Tibial artery (tissue), 4 donors: ENCODE results near the gene RNF135.
"Not testable (repeated sequence)": the region's sequence is repeated elsewhere in the genome, so short reads cannot be mapped to it uniquely, and the experiment has no call there.

Experiments used
- DNase-seq, 2 donors: peaks; one replicate each; pipeline ENCODE4 v3.0.0-alpha.2; 2019
- H3K27ac ChIP-seq, 2 donors: fragments of 200-600 bp; sonication (generic) in 1 of 2; 1 replicate in 1 of 2; 2 replicates in 1 of 2; pipeline ENCODE4 v1.5.1; 2018 to 2019; ENCODE audit warnings: mild to moderate bottlenecking in 1 of 2
- H3K27me3 ChIP-seq, 2 donors: fragments of 200-600 bp; sonication (generic) in 1 of 2; one replicate each; pipeline versions ENCODE4 v1.5.1 to v1.6.0; 2016 to 2019
- H3K36me3 ChIP-seq, 3 donors: fragments of 200-600 bp; sonication (generic) in 2 of 3; one replicate each; pipeline ENCODE4 v1.5.1; 2016 to 2019; ENCODE audit warnings: mild to moderate bottlenecking in 2 of 3
- H3K4me1 ChIP-seq, 4 donors: fragments of 200-600 bp; sonication (generic) in 2 of 4; 1 replicate in 3 of 4; 2 replicates in 1 of 4; pipeline ENCODE4 v1.5.1; 2016 to 2019
- H3K4me3 ChIP-seq, 2 donors: fragments of 200-600 bp; sonication (generic) in 1 of 2; 1 replicate in 1 of 2; 2 replicates in 1 of 2; pipeline ENCODE4 v1.5.1; 2018 to 2019; ENCODE audit warnings: mild to moderate bottlenecking in 2 of 2
- H3K9me3 ChIP-seq, 3 donors: fragments of 200-600 bp; sonication (generic) in 1 of 3; one replicate each; pipeline ENCODE4 v1.5.1; 2016 to 2019
- intact Hi-C: fragments of 100-400 bp; cut with DNase I; formaldehyde crosslinking; loops from one replicate; pipeline ENCODE4 v1.15.0; 2023; ENCODE audit warnings: low total_unique reads
- TF ChIP-seq, protein P1 (sequence below), 2 experiments: fragments of 200-600 bp in 1 of 2; fragments of 450-650 bp in 1 of 2; IDR thresholded peaks; one replicate each; pipeline ENCODE4 v1.5.1; 2017 to 2019; ENCODE audit warnings: antibody characterized with exemption in 2 of 2, mild to moderate bottlenecking in 1 of 2, moderate library complexity in 1 of 2

RNF135 gene

DNA sequence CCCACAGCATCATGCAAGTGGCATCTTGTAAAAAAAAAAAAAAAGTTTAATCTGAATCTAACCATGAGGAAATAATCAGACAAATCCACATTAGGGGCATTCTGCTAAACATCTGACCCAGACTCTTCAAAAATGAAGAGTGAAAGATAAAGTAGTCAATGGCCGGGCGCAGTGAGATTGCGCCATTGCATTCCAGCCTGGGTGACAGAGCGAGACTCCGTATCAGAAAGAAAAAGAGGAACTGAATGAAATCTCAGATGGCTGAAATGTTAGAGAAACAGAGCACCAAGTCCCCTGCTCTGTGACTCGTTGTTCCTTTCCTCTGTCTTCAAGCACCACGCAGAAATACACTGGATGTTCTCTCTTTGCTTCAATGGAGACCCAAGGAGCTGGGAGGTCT is 12.7 kb upstream of the RNF135 start:
- DNase-seq: peak in 1 of 2 donors; percentile 33
- TF ChIP-seq, protein P1, sequence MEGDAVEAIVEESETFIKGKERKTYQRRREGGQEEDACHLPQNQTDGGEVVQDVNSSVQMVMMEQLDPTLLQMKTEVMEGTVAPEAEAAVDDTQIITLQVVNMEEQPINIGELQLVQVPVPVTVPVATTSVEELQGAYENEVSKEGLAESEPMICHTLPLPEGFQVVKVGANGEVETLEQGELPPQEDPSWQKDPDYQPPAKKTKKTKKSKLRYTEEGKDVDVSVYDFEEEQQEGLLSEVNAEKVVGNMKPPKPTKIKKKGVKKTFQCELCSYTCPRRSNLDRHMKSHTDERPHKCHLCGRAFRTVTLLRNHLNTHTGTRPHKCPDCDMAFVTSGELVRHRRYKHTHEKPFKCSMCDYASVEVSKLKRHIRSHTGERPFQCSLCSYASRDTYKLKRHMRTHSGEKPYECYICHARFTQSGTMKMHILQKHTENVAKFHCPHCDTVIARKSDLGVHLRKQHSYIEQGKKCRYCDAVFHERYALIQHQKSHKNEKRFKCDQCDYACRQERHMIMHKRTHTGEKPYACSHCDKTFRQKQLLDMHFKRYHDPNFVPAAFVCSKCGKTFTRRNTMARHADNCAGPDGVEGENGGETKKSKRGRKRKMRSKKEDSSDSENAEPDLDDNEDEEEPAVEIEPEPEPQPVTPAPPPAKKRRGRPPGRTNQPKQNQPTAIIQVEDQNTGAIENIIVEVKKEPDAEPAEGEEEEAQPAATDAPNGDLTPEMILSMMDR (IDR thresholded peaks at IDR 0.05): no peak
- no peaks in the 10 kb centered on the region for H3K36me3 ChIP-seq
- no peaks in the 10 kb centered on the region for H3K9me3 ChIP-seq
- no peaks in the 10 kb centered on the region for H3K27me3 ChIP-seq
- no peak overlapping the region for H3K27ac ChIP-seq
- intact Hi-C loops: no loop called here
- H3K4me1 ChIP-seq: peaks cover 0 to 13% (median 6%) of the 10 kb centered on the region in 4 donors
- no peak overlapping the region for H3K4me3 ChIP-seq

DNA sequence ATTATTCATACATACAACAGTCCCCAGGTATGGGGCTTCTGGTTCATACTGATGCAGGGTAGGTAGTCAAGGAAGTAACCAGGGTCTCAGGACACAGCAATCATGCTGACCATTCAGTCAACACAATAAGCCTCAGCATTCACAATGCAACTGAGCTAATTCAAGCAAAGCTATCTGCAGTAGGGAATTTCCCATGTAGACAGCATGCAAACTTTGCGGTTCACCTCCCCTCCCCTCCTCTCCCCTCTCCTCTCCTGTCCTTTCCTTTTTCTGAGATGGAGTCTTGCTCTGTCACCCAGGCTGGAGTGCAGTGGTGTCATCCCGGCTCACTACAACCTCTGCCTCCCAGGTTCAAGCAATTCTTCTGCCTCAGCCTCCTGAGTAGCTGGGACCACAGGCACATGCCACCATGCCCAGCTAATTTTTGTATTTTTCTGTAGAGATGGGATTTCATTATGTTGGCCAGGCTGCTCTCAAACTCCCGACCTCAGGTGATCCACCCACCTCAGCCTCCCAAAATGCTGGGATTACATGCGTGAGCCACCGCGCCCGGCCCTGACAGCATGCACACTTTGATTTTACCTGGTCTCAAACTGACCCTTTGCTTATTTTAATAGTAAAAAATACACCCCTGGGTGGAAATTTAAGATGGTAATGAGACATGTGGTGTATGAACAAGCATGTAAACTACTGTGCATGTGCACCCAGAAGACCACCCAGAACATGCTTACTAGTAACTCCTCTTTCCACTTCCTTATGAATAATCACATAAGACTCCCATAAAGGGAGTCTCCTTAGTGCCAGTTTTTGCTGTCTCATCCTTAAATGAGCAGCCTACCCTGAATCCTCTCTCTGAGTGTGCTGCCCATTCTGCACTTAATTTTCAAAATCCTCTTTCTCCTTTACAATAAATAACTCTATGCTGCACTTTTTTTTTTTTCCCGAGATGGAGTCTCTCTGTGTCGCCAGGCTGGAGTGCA is 9.3 kb upstream of the RNF135 start:
- H3K36me3 ChIP-seq: no peaks in the 10 kb centered on the region
- no peaks in the 10 kb centered on the region for H3K27me3 ChIP-seq
- peak in 1 of 2 donors; percentile 39 for DNase-seq
- H3K9me3 ChIP-seq: no peaks in the 10 kb centered on the region
- no peak overlapping the region for H3K27ac ChIP-seq
- no peak overlapping the region for H3K4me3 ChIP-seq
- TF ChIP-seq, protein P1 (IDR thresholded peaks at IDR 0.05): no peak
- intact Hi-C loops: no loop called here
- peaks cover 0 to 7% (median 2%) of the 10 kb centered on the region in 4 donors for H3K4me1 ChIP-seq

DNA sequence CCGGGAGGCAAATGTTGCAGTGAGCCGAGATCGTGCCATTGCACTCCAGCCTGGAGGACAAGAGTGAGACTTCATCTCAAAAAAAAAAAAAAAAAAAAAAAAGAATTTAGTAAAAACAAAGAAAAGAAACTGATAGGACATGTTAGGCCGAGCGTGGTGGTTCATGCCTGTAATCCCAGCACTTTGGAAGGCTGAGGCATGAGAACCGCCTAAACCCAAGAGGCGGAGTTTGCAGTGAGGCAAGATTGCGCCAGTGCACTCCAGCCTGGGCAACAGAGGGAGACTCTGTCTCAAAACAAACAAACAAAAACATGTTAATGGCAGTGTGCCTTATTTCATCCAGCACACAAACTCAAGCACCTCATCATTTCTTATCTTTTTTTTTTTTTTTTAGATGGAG is 6.5 kb upstream of the RNF135 start:
- H3K27ac ChIP-seq, H3K27me3 ChIP-seq, H3K4me3 ChIP-seq, intact Hi-C loops, H3K4me1 ChIP-seq, H3K9me3 ChIP-seq, H3K36me3 ChIP-seq: not testable (repeated sequence)
- DNase-seq: peak in 1 of 2 donors; percentile 31

DNA sequence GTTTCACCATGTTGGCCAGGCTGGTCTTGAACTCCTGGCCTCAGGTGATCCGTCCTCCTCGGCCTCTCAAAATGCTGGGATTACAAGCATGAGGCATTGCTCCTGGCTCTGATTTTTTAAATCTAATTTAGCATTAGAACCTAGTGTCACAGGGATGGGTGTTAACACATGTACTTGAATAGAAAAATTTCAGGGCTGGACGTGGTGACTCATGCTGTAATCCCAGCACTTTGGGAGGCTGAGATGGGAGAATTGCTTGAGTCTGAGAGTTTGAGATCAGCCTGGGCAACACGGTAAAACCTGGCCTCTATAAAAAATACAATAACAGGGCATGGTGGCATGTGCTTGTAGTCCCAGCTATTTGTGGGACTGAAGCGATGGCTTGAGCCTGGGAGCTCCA is 6.0 kb upstream of the RNF135 start:
- H3K36me3 ChIP-seq: no peaks in the 10 kb centered on the region
- H3K4me1 ChIP-seq: no peaks in the 10 kb centered on the region
- no peaks in the 10 kb centered on the region for H3K9me3 ChIP-seq
- TF ChIP-seq, protein P1 (IDR thresholded peaks at IDR 0.05): no peak
- no peak overlapping the region for H3K4me3 ChIP-seq
- intact Hi-C loops: no loop called here
- no peaks in the 10 kb centered on the region for H3K27me3 ChIP-seq
- DNase-seq: peak in 1 of 2 donors; percentile 16
- H3K27ac ChIP-seq: no peak overlapping the region

DNA sequence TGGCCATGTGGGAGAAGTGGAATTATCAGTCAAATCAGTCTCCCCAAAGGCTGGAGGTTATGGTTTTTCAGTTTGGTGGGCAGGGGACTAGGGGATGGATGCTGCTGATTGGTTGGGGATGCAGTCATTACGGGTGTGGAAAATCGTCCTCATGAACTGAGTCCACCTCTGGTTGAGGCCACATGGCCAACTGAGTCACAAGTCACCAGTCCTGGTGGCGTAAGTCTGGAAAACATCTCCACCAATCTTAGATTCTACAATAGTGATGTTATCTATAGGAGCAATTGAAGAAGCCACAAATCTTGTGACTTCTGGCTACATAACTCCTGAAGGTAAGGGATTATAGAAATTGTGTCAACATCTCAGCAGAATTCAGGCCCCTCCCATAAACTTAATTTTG is 5.2 kb upstream of the RNF135 start:
- intact Hi-C loops: no loop called here
- Histone ChIP-seq H3K9me3 (no peaks in the 10 kb centered on the region), H3K27me3 (no peaks in the 10 kb centered on the region), H3K27ac (no peak overlapping the region), H3K36me3 (no peaks in the 10 kb centered on the region), H3K4me3 (no peak overlapping the region), H3K4me1 (no peaks in the 10 kb centered on the region)
- TF ChIP-seq, protein P1 (IDR thresholded peaks at IDR 0.05): no peak
- DNase-seq: peak in 1 of 2 donors; percentile 6

DNA sequence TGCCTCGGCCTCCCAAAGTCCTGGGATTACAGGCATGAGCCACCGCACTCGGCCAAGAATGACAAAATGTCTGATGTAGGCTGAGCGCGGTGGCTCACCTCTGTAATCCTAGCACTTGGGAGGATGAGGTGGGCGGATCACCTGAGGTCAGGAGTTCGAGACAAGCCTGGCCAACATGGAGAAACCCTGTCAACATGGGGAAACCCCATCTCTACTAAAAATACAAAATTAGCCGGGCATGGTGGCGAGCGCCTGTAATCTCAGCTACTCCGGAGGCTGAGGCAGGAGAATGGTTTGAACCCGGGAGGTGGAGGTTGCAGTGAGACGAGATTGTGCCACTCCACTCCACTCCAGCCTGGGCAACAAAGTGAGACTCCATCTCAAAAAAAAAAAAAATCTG is 2.9 kb upstream of the RNF135 start:
- H3K27me3 ChIP-seq, H3K36me3 ChIP-seq, H3K27ac ChIP-seq, H3K9me3 ChIP-seq, H3K4me3 ChIP-seq, intact Hi-C loops: not testable (repeated sequence)
- DNase-seq: peak in 1 of 2 donors; percentile 47
- H3K4me1 ChIP-seq: peaks cover 0 to 13% (median 9%) of the 10 kb centered on the region in 4 donors
